GM19463 (cell line): ENCODE data around the gene CASZ1.

Experiments
- ATAC-seq: cut with Tn5 transposase; IDR thresholded peaks from one replicate; pipeline ENCODE4 v1.9.1; 2021; ENCODE audit warnings: mild to moderate bottlenecking, moderate library complexity; ENCODE audit not compliant: unreplicated experiment

CASZ1 gene

GRCh38 chr1:10796029-10796944 is at the start of gene CASZ1:
Gene CASZ1, minus strand, starts transcription at chr1:10796646. Its CDS starts 102,757 bp downstream, at chr1:10693889.
- ATAC-seq, result no peak

DNA sequence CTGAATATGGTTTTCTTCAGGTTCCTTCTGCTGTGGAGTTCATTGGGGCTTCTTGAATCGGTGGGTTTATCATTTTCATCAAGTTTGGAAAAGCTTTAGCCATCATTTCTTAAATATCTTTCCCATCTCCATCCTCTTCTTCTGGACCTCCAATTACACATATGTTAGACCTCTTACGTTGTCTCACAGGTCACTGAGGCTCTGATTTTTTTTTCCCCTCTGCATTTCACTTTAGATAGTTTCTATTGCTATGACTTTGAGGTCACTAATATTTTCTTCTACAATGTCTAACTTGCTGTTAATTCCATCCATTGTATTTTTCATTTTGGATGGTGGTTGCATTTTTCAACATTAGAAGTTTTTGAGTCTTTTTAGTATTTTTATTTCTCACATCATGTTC is 47.3 kb upstream of the CASZ1 start:
- no peak for ATAC-seq

- no peak for ATAC-seq
Observed at GRCh38 chr1:10841118-10841517, 44.7 kb upstream of the CASZ1 start.

- ATAC-seq, result no peak
Observed at GRCh38 chr1:10839188-10839770, 42.8 kb upstream of the CASZ1 start.

- ATAC-seq, result no peak
Observed at GRCh38 chr1:10838541-10838940, 42.1 kb upstream of the CASZ1 start.

GRCh38 chr1:10836726-10837125 is 40.3 kb upstream of the CASZ1 start:
- no peak for ATAC-seq

GRCh38 chr1:10835822-10836421 is 39.5 kb upstream of the CASZ1 start:
- no peak for ATAC-seq

DNA sequence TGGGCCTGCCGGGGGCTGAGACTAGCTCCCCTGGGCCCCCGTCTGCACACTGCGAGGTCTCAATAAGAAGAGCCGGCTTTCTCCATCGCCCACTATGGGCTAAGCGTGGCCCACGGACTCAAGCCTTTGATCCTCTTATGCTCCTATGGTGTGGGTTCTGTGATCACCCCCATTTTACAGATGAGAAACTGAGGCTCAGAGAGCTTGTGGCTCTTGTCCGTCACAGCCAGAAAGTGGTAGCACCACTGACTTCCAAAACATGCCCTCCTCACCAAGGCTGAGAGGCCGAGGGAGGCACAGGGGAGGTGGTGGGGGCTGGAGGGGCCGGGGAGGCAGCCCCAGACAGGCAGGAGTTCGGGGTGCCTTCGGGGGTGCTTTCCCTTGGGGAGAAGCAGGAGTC is 39.0 kb upstream of the CASZ1 start:
- no peak for ATAC-seq

DNA sequence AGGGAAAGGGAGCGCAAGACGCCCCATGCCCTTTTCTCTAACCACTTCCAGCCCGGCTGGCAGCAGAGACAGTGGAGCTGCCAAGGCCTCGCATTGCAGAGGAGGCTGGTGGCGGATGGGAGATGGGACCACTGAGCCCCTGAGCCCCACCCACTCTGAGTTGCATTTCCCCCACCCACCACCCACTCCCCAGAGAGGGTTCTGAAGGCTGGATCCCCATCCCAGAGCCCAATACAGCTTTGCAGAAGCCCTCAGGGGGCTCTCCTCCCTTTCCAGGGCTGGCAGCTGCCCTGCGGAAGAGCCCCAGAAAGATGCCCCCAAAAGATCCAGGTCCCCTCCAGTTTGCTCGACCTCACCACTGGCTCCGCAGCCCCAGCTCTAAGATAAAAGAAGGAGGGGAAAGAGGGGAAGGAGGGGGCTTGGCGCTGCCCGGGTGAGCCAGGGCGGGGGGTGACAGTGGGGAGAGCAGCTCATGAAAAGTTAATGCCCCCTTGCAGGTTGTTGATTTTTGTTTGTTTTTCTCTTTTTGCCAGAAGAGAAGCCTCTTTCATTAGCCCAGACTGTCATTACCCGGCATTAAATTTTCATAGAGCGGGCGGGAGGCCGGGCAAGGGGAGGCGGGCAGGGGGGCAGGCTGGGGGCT is 38.4 kb upstream of the CASZ1 start:
- no peak for ATAC-seq

DNA sequence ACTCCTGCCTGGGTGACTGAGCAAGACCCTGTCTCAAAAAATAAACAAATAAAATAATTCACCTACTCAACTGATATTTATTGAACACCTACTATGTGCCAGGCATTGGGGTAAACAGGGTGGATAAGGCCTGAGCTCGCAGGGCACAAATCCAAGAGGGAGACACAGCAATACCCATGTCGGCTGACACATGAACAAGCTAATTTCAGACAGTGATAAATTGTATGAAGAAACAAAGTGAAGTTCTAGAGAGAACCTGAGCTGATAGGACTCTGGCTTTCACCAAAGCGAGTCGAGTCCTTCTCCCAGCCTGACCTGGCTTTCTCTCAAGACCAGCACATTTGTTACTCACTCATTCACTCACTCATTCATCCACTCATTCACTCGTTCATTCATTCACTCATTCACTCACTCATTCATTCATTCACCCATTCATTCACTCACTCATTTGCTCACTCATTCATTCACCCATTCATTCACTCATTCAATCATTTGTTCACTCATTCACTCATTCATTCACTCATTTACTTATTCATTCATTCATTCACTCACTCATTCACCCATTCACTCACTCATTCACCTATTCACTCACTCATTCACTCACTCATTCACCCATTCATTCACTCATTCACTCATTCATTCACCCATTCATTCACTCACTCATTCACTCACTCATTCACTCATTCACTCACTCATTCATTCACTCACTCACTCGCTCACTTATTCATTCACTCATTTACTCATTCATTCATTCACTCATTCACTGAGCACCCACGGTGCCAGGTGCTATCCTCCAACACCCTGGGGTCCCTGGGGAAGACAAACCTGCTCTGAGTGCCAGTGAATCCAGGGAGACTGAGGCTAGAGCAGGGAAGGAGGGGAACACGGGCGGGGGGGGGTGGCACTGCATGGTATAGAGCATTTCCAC is 37.4 kb upstream of the CASZ1 start:
- no peak for ATAC-seq

DNA sequence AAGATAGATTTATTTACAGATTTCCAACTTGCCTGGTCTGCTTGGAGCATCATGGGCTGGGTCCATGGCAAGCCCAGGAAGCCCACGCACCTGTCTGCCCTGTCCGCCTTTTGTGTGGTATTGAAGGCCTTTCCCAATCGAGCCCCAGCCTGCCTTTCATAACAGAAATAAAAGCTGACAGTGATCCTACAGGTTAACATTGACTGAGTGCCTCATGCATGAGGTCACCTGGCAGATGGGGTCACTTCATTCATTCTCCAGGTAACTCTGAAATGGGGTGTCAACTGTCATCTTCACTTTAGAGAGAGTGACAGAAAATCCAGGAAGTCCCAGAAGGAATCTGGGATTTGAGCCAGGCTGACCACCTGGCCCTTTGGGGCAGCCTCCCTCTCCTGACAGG is 36.3 kb upstream of the CASZ1 start:
- ATAC-seq, result no peak

DNA sequence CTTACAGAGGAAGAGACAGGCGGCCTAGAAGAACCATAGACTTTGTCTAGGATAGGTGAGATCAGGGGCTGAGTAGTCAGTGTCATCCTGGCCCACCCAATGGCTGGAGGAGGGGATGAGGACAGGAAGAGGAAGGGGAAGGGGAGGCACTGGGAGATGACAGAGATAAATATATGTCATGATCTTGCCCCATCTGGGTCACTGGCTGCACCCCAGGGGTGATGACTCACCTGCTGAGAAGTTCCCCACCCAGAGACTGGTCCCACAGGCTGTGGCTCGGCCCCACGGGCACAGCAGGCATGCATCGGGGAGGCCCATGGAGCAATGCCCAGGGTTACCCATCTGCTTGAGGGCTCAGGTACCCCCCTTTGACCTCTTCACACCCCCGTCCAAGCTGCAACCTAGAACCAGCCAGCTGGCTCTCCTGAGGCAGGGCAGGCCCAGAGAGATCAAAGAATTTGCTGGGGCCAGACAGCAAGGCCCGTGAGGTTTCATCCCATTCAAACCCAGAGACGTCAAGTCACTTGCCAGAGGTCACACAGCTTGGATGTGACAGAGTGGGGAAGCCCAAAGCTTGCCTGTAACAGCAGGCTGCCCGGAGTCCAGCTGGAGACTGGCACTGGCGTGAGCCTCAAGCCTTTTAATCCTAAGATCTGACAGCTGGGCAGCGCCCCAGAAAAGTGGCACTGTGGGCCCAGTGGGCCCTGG is 34.7 kb upstream of the CASZ1 start:
- no peak for ATAC-seq

- ATAC-seq, result no peak
Observed at GRCh38 chr1:10829965-10830515, 33.6 kb upstream of the CASZ1 start.

- no peak for ATAC-seq
Observed at GRCh38 chr1:10829067-10829818, 32.8 kb upstream of the CASZ1 start.

DNA sequence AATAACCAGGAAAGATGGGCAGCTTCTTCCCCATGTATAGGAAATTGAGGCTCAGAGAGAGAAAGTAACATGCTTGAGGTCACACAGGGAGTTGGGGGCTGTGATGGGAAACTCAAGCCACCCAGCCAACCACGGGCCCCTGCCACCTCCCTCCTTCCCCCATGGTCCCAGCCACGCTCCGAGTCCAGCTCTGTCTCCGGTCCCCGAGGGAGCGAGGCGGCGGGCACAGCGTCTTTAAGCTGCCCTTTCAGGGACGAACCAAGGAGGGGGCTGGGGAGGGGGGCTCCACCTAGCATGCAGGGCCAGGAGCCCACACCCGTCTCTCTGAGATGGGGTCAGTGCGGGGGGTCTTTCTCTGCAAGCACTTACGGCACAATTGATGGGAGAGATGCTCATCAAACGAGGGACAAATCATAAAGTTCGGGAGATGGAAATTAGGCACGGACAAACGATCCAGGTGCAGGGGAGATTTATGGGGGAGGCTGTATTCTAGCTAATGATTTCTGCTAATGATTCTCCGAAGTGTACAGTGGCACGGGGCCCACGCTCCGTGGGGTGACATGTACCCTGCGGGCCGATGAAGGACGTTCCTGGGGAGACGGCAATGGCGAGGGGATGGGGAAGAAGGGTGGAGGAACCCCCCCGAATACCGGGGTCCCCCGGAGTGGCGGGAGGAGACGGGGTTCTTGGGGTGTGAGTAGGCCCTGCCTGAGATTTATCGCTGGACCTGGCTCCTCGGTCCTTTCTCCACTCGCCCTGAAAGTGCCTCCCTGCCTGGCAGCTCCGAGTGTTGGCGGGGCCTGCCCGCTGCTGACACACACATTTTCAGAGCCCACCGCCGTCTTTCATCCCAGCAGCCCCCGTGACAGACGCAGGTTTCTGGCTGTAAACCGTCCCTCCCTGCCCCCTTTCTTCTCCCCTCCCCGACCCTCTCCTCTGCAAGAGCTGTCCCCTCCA is 31.2 kb upstream of the CASZ1 start:
- ATAC-seq, result no peak

GRCh38 chr1:10825592-10825991 is 29.1 kb upstream of the CASZ1 start:
- ATAC-seq, result no peak

DNA sequence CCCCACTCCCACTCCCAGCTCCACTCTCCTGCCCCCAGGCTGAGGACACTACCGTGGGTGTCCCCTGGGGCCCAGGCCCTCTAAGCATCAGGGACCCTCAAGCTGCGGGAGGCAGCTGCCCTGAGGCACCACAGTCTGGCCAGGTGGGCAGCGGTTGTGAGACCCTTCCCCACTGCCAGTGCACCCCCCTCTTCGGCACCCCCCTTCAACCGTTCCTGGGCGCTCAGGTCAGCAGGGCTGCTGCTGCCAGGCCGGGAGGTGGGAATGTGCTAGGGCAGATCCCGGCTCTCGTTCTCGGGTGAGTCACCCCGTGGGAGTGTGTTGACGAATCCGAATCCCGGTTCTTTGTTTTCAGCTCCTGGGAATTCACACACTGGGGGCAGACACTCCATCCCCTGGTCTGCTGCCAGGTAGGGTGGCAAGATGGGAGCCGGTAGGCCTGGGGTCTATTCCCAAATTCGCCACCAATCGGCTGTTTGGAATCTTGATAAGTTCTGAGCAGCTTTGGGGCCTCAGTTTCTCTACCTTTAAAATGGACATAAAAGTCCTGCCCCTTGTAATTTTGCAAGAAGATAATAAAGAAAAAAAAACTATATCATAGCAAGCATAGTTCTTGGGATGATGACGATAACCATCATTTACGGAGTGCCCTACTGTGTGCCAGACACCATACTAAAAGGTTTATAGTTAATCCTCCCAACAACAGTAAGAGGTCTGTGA is 28.5 kb upstream of the CASZ1 start:
- no peak for ATAC-seq
